GM23338 (cell line): ENCODE measurements around the gene ASRGL1. TPM values are rescaled to one million over a fixed set of nuclear protein-coding genes. Genes with fewer than 3 reads are reported as not detected.

ENCODE experiments used
- ATAC-seq: fragments of 200-7000 bp; cut with Tn5 transposase; 3 replicates; pipeline ENCODE4 v1.9.1; 2020
- DNase-seq: peaks from one replicate; pipeline ENCODE4 v3.0.0-alpha.2; 2015; ENCODE audit warnings: low spot score
- H2AFZ ChIP-seq: fragments of 200-600 bp; sonication (generic); 2 replicates; pipeline ENCODE4 v1.8.0; 2016; ENCODE audit warnings: antibody characterized with exemption, mild to moderate bottlenecking, moderate library complexity
- H3F3A ChIP-seq: fragments of 200-600 bp; sonication (generic); replicated peaks from 2 replicates; pipeline ENCODE4 v1.8.0; 2017; ENCODE audit warnings: antibody characterized with exemption, mixed run types, low read depth
- H3K27ac ChIP-seq: fragments of 200-600 bp; sonication (generic); 2 replicates; pipeline ENCODE4 v1.6.1; 2016; ENCODE audit warnings: low read depth
- H3K27me3 ChIP-seq: fragments of 200-600 bp; sonication (generic); 2 replicates; pipeline ENCODE4 v1.8.0; 2016; ENCODE audit warnings: mild to moderate bottlenecking, mixed run types, moderate library complexity; ENCODE audit not compliant: insufficient read depth
- H3K36me3 ChIP-seq: fragments of 200-600 bp; sonication (generic); 2 replicates; pipeline ENCODE4 v1.8.0; 2016; ENCODE audit warnings: mild to moderate bottlenecking; ENCODE audit not compliant: insufficient read depth
- H3K4me1 ChIP-seq: fragments of 200-600 bp; sonication (generic); 2 replicates; pipeline ENCODE4 v1.8.0; 2016; ENCODE audit warnings: mild to moderate bottlenecking, moderate library complexity; ENCODE audit not compliant: insufficient read depth
- H3K4me2 ChIP-seq: fragments of 200-600 bp; sonication (generic); 2 replicates; pipeline ENCODE4 v1.7.1; 2017; ENCODE audit warnings: mixed run types
- H3K4me3 ChIP-seq: fragments of 200-600 bp; sonication (generic); 2 replicates; pipeline ENCODE4 v1.6.1; 2016; ENCODE audit warnings: mixed run types
- H3K79me2 ChIP-seq: fragments of 200-600 bp; sonication (generic); replicated peaks from 2 replicates; pipeline ENCODE4 v1.8.0; 2017; ENCODE audit warnings: mild to moderate bottlenecking; ENCODE audit not compliant: insufficient read depth
- H3K9me2 ChIP-seq: fragments of 200-600 bp; sonication (generic); 2 replicates; pipeline ENCODE4 v1.8.0; 2017; ENCODE audit not compliant: insufficient read depth
- H4K20me1 ChIP-seq: fragments of 200-600 bp; sonication (generic); replicated peaks from 2 replicates; pipeline ENCODE4 v1.8.0; 2017; ENCODE audit warnings: mild to moderate bottlenecking; ENCODE audit not compliant: insufficient read depth
- H3K27ac Mint-ChIP-seq: 2 replicates; pipeline ENCODE4 v1.8.0; 2020; ENCODE audit warnings: inconsistent platforms, mild to moderate bottlenecking, moderate library complexity, mixed read lengths
- H3K27me3 Mint-ChIP-seq: 3 replicates; pipeline ENCODE4 v1.8.0; 2022; ENCODE audit warnings: low read depth, mild to moderate bottlenecking, moderate library complexity, mixed read lengths, inconsistent platforms; ENCODE audit not compliant: insufficient read depth, poor library complexity
- H3K36me3 Mint-ChIP-seq: 3 replicates; pipeline ENCODE4 v1.8.0; 2021; ENCODE audit warnings: low read depth, mild to moderate bottlenecking, inconsistent platforms, moderate library complexity, mixed read lengths
- H3K4me1 Mint-ChIP-seq: 3 replicates; pipeline ENCODE4 v1.8.0; 2020; ENCODE audit warnings: mild to moderate bottlenecking, inconsistent platforms, mixed read lengths
- H3K4me3 Mint-ChIP-seq: 3 replicates; pipeline ENCODE4 v1.8.0; 2021; ENCODE audit warnings: moderate library complexity, mild to moderate bottlenecking, inconsistent platforms, mixed read lengths
- H3K9me3 Mint-ChIP-seq: 3 replicates; pipeline ENCODE4 v1.8.0; 2020; ENCODE audit warnings: moderate library complexity, mild to moderate bottlenecking, inconsistent platforms, mixed read lengths
- CREB1 ChIP-seq: fragments of 250-450 bp; sonication (Bioruptor Pico); IDR thresholded peaks from 2 replicates; pipeline ENCODE4 v1.5.0; 2020; ENCODE audit warnings: low read depth, mild to moderate bottlenecking, moderate library complexity
- EZH2 ChIP-seq: fragments of 200-600 bp; sonication (generic); IDR thresholded peaks from one replicate; pipeline ENCODE4 v1.8.0; 2017; ENCODE audit warnings: antibody characterized with exemption, mild to moderate bottlenecking, low read depth; ENCODE audit not compliant: unreplicated experiment
- EZH2phosphoT487 ChIP-seq: fragments of 200-600 bp; sonication (generic); IDR thresholded peaks from one replicate; pipeline ENCODE4 v1.8.1; 2018; ENCODE audit warnings: antibody characterized with exemption; ENCODE audit not compliant: unreplicated experiment
- JUNB ChIP-seq: IDR thresholded peaks from one replicate; pipeline ENCODE4 v1.6.1; 2016; ENCODE audit warnings: antibody characterized with exemption; ENCODE audit not compliant: unreplicated experiment
- NANOG ChIP-seq: IDR thresholded peaks from 2 replicates; pipeline ENCODE4 v1.6.1; 2016; ENCODE audit warnings: antibody characterized with exemption, borderline replicate concordance
- POLR2AphosphoS5 ChIP-seq: IDR thresholded peaks from 2 replicates; pipeline ENCODE4 v1.6.1; 2016; ENCODE audit warnings: antibody characterized with exemption, low read depth
- STAT1 ChIP-seq: IDR thresholded peaks from one replicate; pipeline ENCODE4 v1.6.1; 2016; ENCODE audit warnings: antibody characterized with exemption; ENCODE audit not compliant: unreplicated experiment
- ZNF114 ChIP-seq: fragments of 250-450 bp; sonication (Bioruptor Pico); IDR thresholded peaks from 2 replicates; pipeline ENCODE4 v1.5.0; 2020; ENCODE audit warnings: mild to moderate bottlenecking, moderate library complexity
- ZNF331 ChIP-seq: fragments of 250-450 bp; sonication (Bioruptor Pico); IDR thresholded peaks from 2 replicates; pipeline ENCODE4 v1.5.0; 2020; ENCODE audit warnings: low read depth, mild to moderate bottlenecking, moderate library complexity
- polyA plus RNA-seq: library from polyadenylated mRNA; unstranded; fragments of >200 nt; fragmentation: Nextera tagmentation; extraction: Ambion mirVana; gene quantifications from 2 replicates; pipeline ENCODE4 v1.2.1, GENCODE V29; 2016
- total RNA-seq: library from RNA; depleted of rRNA; stranded (reverse); fragments of >200 nt; shearing (Covaris generic); gene quantifications from 2 replicates; pipeline ENCODE4 v1.2.3, GENCODE V29; 2014
- TF ChIP-seq, protein P1 (sequence below): IDR thresholded peaks from one replicate; pipeline ENCODE4 v1.6.1; 2018; ENCODE audit warnings: antibody characterized with exemption; ENCODE audit not compliant: unreplicated experiment
- TF ChIP-seq, protein P2 (sequence below): IDR thresholded peaks from 2 replicates; pipeline ENCODE4 v1.6.1; 2016; ENCODE audit warnings: antibody characterized with exemption
- TF ChIP-seq, protein P3 (sequence below), 2 experiments: fragments of 200-600 bp in 1 of 2; sonication (generic) in 1 of 2; conservative IDR thresholded peaks; 2 replicates each; pipeline versions ENCODE4 v1.5.1 to v1.6.1; 2016 to 2017; ENCODE audit warnings: antibody characterized with exemption in 2 of 2, low read depth in 2 of 2, mild to moderate bottlenecking in 2 of 2, moderate library complexity in 1 of 2

The ASRGL1 gene
- total and polyA plus RNA-seq, 2 experiments from 2014 or later: 32.9 to 50.3 TPM

DNA sequence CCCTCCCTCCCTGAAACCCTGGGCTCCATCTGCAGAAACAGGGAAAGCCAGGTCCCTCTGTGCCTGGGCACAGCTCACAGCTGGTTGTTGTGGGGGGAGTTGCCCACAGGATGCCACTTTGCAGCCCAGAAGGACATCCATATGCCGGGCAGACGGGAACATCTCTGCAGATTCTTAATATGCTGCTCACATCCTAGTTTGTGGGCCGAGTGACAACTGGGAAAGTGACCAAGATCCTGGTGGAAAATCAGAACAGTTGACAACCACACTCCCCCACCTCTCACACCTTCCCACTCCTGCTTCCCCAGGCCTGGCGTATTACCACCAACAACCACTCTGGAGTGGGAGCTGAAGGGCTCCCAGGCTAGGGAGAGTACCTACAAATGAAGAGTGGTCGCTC is 74.3 kb downstream of the ASRGL1 start (continued):
- TF ChIP-seq, protein P1, sequence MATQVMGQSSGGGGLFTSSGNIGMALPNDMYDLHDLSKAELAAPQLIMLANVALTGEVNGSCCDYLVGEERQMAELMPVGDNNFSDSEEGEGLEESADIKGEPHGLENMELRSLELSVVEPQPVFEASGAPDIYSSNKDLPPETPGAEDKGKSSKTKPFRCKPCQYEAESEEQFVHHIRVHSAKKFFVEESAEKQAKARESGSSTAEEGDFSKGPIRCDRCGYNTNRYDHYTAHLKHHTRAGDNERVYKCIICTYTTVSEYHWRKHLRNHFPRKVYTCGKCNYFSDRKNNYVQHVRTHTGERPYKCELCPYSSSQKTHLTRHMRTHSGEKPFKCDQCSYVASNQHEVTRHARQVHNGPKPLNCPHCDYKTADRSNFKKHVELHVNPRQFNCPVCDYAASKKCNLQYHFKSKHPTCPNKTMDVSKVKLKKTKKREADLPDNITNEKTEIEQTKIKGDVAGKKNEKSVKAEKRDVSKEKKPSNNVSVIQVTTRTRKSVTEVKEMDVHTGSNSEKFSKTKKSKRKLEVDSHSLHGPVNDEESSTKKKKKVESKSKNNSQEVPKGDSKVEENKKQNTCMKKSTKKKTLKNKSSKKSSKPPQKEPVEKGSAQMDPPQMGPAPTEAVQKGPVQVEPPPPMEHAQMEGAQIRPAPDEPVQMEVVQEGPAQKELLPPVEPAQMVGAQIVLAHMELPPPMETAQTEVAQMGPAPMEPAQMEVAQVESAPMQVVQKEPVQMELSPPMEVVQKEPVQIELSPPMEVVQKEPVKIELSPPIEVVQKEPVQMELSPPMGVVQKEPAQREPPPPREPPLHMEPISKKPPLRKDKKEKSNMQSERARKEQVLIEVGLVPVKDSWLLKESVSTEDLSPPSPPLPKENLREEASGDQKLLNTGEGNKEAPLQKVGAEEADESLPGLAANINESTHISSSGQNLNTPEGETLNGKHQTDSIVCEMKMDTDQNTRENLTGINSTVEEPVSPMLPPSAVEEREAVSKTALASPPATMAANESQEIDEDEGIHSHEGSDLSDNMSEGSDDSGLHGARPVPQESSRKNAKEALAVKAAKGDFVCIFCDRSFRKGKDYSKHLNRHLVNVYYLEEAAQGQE: no peak
- TF ChIP-seq JUNB (no peak), CREB1 (CRISPR knock-in tag) (no peak), EZH2 (no peak), POLR2AphosphoS5 (no peak), NANOG (no peak), ZNF114 (no peak), ZNF331 (CRISPR knock-in tag) (no peak), EZH2phosphoT487 (no peak), STAT1 (no peak)
- TF ChIP-seq, protein P2, sequence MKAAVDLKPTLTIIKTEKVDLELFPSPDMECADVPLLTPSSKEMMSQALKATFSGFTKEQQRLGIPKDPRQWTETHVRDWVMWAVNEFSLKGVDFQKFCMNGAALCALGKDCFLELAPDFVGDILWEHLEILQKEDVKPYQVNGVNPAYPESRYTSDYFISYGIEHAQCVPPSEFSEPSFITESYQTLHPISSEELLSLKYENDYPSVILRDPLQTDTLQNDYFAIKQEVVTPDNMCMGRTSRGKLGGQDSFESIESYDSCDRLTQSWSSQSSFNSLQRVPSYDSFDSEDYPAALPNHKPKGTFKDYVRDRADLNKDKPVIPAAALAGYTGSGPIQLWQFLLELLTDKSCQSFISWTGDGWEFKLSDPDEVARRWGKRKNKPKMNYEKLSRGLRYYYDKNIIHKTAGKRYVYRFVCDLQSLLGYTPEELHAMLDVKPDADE: no peak
- TF ChIP-seq, protein P3, sequence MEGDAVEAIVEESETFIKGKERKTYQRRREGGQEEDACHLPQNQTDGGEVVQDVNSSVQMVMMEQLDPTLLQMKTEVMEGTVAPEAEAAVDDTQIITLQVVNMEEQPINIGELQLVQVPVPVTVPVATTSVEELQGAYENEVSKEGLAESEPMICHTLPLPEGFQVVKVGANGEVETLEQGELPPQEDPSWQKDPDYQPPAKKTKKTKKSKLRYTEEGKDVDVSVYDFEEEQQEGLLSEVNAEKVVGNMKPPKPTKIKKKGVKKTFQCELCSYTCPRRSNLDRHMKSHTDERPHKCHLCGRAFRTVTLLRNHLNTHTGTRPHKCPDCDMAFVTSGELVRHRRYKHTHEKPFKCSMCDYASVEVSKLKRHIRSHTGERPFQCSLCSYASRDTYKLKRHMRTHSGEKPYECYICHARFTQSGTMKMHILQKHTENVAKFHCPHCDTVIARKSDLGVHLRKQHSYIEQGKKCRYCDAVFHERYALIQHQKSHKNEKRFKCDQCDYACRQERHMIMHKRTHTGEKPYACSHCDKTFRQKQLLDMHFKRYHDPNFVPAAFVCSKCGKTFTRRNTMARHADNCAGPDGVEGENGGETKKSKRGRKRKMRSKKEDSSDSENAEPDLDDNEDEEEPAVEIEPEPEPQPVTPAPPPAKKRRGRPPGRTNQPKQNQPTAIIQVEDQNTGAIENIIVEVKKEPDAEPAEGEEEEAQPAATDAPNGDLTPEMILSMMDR (conservative IDR thresholded peaks at IDR 0.05; ENCODE audit: low read depth in 2 of 2): no peak

DNA sequence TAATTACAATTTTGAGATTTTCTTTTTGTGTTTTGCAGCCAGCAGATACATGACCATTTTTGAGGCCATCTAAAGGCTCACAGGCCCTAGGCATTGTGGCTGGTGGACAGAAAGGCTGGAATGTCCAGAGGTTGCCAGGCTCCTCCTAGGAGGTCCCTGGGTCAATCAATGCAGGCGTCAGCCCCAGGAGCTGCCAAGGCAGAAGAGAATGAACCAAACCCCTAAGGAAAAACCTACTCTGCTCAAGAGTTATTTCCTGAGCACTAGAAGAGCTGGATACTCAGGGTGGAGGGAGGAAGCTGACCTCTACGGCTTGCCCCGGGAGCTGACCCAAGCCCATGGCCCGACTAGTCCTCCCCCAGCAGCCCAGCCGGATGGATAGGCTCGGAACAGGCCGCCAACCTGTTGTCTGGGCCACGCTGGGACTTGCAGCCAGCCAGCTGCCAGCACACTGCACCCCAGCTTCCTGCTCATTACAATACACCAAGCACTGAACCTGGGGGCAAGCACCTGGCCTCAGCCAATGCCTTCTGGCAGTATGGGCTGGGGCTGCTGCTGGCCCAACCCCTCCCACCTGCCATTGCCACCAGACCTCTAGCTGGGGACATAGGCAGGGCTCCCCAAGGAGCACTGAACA is 75.9 kb downstream of the ASRGL1 start:
- no peak overlapping the region for H3K27ac Mint-ChIP-seq
- no peak overlapping the region for H3K4me2 ChIP-seq
- TF ChIP-seq EZH2 (no peak), STAT1 (no peak)
- no peaks in the 10 kb centered on the region for H3K36me3 ChIP-seq
- no peaks in the 10 kb centered on the region for H3K4me1 ChIP-seq
- H4K20me1 ChIP-seq: no peaks in the 10 kb centered on the region
- H2AFZ ChIP-seq: no peak overlapping the region
- H3K4me3 ChIP-seq: no peak overlapping the region
- no peak for DNase-seq
- no peaks in the 10 kb centered on the region for H3K36me3 Mint-ChIP-seq
- no peak overlapping the region for H3K27ac ChIP-seq
- H3K9me3 Mint-ChIP-seq: no peaks in the 10 kb centered on the region
- H3K4me3 Mint-ChIP-seq: no peak overlapping the region
- H3F3A ChIP-seq: no peaks in the 10 kb centered on the region
- no peaks in the 10 kb centered on the region for H3K27me3 ChIP-seq
- H3K27me3 Mint-ChIP-seq: peaks cover 2% of the 10 kb centered on the region
- H3K9me2 ChIP-seq: no peaks in the 10 kb centered on the region
- no peaks in the 10 kb centered on the region for H3K4me1 Mint-ChIP-seq
- peak; percentile 49; the same call in 2 of the 3 replicates for ATAC-seq
- H3K79me2 ChIP-seq: no peaks in the 10 kb centered on the region
